Gastrocnemius medialis (tissue), 4 donors: ENCODE measurements around the gene PYGL.

Experiments used
- POLR2A ChIP-seq, 2 donors: fragments of 450-650 bp; IDR thresholded peaks; one replicate each; pipeline ENCODE4 v1.6.1; 2017; ENCODE audit warnings: antibody characterized with exemption in 2 of 2, mild to moderate bottlenecking in 2 of 2, moderate library complexity in 2 of 2
- TF ChIP-seq, protein P1 (sequence below), 5 experiments: fragments of 450-650 bp in 3 of 5; fragments of 200-600 bp in 2 of 5; sonication (generic) in 2 of 5; IDR thresholded peaks in 4 of 5; conservative IDR thresholded peaks in 1 of 5; 1 replicate in 4 of 5; 2 replicates in 1 of 5; pipeline ENCODE4 v1.5.1; 2016 to 2019; ENCODE audit warnings: antibody characterized with exemption in 5 of 5, mild to moderate bottlenecking in 3 of 5, moderate library complexity in 3 of 5

DNA sequence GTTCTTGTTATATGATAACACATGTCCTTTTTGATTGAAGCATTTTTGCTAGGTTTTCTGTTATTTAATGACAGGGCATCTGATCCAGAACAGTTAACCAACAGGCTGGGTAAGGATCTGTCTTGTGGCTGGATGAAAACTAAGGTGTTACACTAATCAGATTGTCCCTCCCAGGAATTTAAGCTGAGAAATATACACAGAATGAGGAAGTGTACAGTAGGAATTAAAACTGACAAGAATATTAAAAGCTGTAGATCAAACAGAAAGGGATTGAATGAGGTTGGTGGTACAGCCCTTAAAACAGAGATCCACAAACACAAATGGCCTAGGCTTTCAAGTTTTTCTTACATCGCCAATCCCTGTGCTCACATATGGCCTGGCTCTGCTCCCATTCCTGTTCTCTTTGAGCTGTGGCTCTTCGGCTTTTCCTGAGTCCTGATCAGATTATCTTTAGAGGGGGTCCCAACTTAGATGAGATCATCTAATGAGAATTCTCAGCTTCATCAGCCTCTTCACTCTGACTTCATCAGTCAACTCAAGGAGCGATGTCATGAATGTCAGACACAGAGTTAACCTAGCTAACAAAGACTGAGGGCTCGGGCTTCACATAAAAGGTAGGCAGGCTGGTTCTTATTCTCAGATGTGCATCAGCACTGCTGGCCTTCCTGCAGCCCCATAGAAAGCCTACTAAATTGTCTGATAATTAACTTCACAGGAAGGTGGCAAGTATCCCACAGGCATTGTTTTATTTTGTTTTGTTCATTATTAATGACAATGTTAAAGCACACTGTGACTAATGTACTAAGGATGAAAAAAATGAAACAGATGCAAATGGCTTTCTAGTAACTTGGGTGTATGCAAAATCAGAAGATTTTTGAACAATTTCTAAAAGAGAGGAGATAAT is 11.4 kb downstream of the PYGL start:
- TF ChIP-seq, protein P1, sequence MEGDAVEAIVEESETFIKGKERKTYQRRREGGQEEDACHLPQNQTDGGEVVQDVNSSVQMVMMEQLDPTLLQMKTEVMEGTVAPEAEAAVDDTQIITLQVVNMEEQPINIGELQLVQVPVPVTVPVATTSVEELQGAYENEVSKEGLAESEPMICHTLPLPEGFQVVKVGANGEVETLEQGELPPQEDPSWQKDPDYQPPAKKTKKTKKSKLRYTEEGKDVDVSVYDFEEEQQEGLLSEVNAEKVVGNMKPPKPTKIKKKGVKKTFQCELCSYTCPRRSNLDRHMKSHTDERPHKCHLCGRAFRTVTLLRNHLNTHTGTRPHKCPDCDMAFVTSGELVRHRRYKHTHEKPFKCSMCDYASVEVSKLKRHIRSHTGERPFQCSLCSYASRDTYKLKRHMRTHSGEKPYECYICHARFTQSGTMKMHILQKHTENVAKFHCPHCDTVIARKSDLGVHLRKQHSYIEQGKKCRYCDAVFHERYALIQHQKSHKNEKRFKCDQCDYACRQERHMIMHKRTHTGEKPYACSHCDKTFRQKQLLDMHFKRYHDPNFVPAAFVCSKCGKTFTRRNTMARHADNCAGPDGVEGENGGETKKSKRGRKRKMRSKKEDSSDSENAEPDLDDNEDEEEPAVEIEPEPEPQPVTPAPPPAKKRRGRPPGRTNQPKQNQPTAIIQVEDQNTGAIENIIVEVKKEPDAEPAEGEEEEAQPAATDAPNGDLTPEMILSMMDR (IDR thresholded peaks at IDR 0.05 in 4 of 5, conservative IDR thresholded peaks at IDR 0.05 in 1 of 5), result no peak
- TF ChIP-seq POLR2A (IDR thresholded peaks at IDR 0.05), result no peak
